ENCODE data around the gene LMF1.

DNA sequence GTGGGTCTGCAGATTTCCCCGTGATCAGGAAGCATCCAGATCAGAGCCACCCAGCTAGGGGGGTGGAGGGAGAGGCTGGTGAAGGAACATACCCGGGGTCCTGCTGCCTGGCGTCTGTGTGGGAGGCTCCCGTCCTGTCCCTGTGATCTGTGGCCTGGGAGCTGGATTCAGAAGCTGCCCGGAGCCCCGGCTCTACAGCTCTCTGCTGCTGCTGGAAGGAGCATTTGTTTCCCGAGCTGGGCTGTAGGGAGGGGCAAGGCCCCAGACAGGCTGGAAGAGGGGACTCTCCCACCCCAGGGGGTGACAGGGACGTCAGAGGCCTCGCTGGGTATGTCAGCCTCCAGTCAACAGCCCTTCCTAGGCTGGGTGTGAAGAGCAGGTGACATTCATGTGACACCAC, 21.0 kb upstream of the LMF1 start:
- TF ChIP-seq, protein P1, sequence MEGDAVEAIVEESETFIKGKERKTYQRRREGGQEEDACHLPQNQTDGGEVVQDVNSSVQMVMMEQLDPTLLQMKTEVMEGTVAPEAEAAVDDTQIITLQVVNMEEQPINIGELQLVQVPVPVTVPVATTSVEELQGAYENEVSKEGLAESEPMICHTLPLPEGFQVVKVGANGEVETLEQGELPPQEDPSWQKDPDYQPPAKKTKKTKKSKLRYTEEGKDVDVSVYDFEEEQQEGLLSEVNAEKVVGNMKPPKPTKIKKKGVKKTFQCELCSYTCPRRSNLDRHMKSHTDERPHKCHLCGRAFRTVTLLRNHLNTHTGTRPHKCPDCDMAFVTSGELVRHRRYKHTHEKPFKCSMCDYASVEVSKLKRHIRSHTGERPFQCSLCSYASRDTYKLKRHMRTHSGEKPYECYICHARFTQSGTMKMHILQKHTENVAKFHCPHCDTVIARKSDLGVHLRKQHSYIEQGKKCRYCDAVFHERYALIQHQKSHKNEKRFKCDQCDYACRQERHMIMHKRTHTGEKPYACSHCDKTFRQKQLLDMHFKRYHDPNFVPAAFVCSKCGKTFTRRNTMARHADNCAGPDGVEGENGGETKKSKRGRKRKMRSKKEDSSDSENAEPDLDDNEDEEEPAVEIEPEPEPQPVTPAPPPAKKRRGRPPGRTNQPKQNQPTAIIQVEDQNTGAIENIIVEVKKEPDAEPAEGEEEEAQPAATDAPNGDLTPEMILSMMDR (IDR thresholded peaks at IDR 0.05), result no peak
- TF ChIP-seq POLR2AphosphoS5 (IDR thresholded peaks at IDR 0.05) (no peak), POLR2A (IDR thresholded peaks at IDR 0.05) (no peak), EP300 (IDR thresholded peaks at IDR 0.05) (no peak)

All from upper lobe of left lung (tissue), 4 donors.